Measurements from ENCODE around the gene LIMS2.

The LIMS2 gene

DNA sequence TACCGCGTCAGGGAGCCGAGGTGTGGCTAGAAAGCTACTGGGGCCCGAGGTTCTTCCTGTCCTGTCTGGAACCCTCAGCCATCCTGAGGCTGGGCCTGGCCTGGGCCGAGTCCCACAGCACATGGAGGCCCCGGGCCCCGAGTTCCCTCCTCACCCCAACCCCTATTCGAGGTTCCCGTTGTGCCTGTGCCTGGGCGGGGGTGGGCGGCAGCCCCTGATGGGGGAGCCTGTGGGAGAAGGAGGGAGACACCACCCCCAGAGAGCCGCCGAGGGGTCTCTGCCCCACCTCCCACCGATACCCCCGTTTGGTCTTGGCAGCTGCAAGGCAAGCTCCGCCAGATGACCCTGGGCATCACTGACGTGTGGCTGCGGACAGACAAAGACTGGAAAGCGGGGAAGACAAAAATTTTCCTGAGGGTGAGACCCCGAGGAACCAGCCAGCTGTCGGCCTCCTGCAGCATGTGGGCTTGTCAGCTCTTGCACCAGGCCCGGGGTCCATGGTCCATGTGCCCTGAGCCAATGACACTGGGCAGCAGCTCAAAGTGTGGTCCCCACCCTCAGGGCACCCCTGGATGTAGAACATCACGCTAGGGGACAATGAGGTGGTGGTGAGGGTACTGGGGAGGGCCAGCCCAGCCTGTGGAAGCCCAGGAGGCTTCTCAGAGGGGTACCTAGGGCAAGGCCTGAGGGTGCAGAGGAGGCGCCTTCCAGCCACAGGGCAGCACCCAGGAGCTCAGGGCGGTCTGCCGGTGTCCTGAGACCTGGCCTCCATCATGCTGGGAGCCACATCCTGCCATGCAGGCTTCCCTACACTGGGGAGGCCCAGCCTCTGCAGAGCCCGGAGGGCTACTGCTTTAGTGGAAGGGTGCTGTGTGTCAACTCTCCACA is 81.9 kb downstream of the LIMS2 start:
- no peak overlapping the region for H3K27ac ChIP-seq (ENCODE audit: low read depth, low read length)
- WGBS, result 90% methylated on average over 25 of the region's 27 CpGs

DNA sequence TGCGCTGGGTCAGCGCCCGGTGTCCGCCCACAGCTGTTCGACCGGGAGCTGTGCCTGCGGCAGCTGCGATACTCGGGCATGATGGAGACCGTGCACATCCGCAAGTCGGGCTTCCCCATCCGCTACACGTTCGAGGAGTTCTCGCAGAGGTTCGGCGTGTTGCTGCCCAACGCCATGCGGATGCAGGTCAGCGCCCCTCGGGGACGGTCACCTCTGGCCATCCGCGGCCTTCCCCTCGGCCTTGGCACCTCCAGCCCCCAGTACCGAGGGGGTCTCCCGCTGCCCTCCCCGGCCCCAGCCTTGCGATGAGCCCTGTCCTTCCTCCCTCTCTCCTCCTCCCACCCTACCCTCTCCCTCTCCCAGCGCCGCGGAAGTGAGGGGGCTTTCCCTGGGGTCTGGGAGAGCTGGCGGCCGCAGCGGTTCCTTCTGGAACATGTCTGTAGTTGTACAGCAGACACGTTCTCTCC is 82.5 kb downstream of the LIMS2 start:
- H3K4me1 ChIP-seq (ENCODE audit: insufficient read depth, low read length), result no peaks in the 10 kb centered on the region
- no peaks in the 10 kb centered on the region for H3K36me3 ChIP-seq (ENCODE audit: insufficient read depth, low read length)
- no peak overlapping the region for H3K4me3 ChIP-seq (ENCODE audit: low read length)
- 93% methylated on average over 37 of the region's 37 CpGs for WGBS
- no peak overlapping the region for H3K27ac ChIP-seq (ENCODE audit: low read depth, low read length)
- no peaks in the 10 kb centered on the region for H3K27me3 ChIP-seq (ENCODE audit: insufficient read depth, low read length)
- no peak overlapping the region for H3K9ac ChIP-seq (ENCODE audit: low read depth, low read length)
- H3K9me3 ChIP-seq (ENCODE audit: insufficient read depth, low read depth, low read length), result no peaks in the 10 kb centered on the region

More for the DNA sequence above, 81.9 kb downstream of the LIMS2 start:
- Histone ChIP-seq H3K36me3 (ENCODE audit: insufficient read depth, low read length) (no peaks in the 10 kb centered on the region), H3K9me3 (ENCODE audit: insufficient read depth, low read depth, low read length) (no peaks in the 10 kb centered on the region), H3K27me3 (ENCODE audit: insufficient read depth, low read length) (no peaks in the 10 kb centered on the region), H3K4me3 (ENCODE audit: low read length) (no peak overlapping the region), H3K9ac (ENCODE audit: low read depth, low read length) (no peak overlapping the region), H3K4me1 (ENCODE audit: insufficient read depth, low read length) (no peaks in the 10 kb centered on the region)

DNA sequence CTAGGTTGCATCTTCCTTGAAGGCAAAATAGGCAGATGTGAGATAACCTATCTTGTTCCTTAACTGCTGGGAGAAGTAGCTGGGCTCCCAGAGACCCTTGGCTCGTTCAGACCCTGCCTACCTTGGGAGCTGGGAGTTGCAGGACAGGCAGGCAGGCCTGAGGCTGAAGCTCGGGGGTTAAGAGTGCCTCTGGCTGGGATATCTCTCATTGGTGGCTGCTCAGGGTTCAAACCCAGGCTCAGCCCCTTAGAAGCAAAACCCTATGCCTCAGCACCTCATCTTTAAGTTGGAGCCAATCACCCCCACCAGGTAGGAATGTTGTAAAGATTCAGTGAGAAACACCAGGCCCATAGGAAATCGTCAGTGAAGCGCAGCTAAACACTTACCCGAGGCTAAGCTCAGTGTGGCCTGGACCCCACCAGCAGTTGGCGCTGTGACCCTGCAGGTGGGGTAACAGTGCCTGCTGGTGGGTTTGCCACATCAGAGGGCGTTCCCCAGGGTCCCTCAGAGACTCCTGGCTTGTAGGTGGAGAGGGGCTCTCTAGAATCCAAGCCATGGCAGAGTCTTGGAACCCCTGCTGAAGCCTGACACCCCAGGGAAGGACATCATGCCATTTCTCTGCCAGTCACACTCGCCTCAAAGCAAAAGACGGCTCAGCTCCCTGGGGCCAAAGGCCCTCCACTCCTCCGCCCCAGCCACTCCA is 84.0 kb downstream of the LIMS2 start:
- Histone ChIP-seq H3K36me3 (ENCODE audit: insufficient read depth, low read length) (no peaks in the 10 kb centered on the region), H3K4me1 (ENCODE audit: insufficient read depth, low read length) (no peaks in the 10 kb centered on the region), H3K9ac (ENCODE audit: low read depth, low read length) (no peak overlapping the region), H3K27ac (ENCODE audit: low read depth, low read length) (no peak overlapping the region), H3K4me3 (ENCODE audit: low read length) (no peak overlapping the region), H3K27me3 (ENCODE audit: insufficient read depth, low read length) (no peaks in the 10 kb centered on the region), H3K9me3 (ENCODE audit: insufficient read depth, low read depth, low read length) (no peaks in the 10 kb centered on the region)
- 48% methylated on average over 10 of the region's 10 CpGs for WGBS

DNA sequence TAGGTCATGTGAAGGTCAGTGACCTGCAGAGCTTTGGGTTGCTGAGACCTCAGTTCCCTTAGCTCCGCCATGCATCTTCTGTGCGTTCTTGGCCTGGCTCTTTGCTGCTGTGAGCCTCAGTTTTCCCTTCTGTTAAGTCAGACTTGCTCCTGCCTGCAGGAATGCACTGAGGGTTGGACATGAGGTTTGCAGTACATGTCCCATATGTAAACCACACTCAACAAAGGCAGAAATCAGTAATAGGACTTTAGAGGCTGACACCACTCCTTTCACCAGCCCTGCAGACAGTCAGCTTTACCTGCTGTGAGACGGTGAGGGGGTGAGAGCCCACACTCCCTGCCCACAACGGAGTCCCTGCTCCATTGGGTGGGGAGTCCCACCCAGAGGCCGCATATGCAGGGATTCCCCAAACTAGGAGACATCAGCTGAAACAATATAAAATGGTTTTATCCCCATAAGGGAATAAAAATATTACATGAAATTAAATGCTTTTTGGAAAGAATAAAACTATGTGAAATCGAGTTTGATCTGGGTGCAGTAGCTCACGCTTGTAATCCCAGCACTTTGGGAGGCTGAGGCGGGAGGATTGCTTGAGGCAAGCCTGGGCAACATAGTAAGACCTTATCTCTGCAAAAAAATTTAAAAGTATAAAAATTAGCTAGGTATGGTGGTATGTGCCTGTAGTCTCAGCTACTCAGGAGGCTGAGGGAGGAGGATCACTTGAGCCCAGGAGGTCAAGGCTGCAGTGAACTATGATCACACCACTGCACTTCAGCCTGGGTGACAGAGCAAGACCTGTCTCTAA is 84.7 kb downstream of the LIMS2 start:
- whole genome bisulfite sequencing, result 91% methylated on average over 8 of the region's 8 CpGs
- no peaks in the 10 kb centered on the region for H3K36me3 ChIP-seq (ENCODE audit: insufficient read depth, low read length)
- H3K4me3 ChIP-seq (ENCODE audit: low read length), result no peak overlapping the region
- H3K4me1 ChIP-seq (ENCODE audit: insufficient read depth, low read length), result no peaks in the 10 kb centered on the region
- H3K9me3 ChIP-seq (ENCODE audit: insufficient read depth, low read depth, low read length), result no peaks in the 10 kb centered on the region
- H3K27ac ChIP-seq (ENCODE audit: low read depth, low read length), result no peak overlapping the region
- H3K27me3 ChIP-seq (ENCODE audit: insufficient read depth, low read length), result no peaks in the 10 kb centered on the region
- no peak overlapping the region for H3K9ac ChIP-seq (ENCODE audit: low read depth, low read length)

DNA sequence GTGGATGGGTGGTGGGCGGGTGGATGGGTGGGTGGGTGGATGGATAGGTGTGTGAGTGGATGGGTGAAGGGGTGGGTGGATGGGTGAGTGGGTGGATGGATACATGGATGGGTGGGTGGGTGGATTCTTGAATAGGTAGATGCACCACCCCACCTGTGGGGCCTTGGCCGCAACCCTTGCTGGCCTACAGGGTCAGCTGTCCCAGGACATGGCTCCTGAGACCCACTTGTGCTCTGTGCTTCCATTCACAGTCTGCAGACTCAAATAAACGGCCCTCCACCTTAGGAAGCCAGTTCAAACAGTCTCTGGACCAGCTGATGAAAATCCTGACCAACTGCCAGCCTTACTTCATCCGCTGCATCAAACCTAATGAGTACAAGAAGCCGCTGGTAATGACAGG is 85.5 kb downstream of the LIMS2 start:
- Histone ChIP-seq H3K27me3 (ENCODE audit: insufficient read depth, low read length) (no peaks in the 10 kb centered on the region), H3K4me1 (ENCODE audit: insufficient read depth, low read length) (no peaks in the 10 kb centered on the region), H3K27ac (ENCODE audit: low read depth, low read length) (no peak overlapping the region), H3K9me3 (ENCODE audit: insufficient read depth, low read depth, low read length) (no peaks in the 10 kb centered on the region), H3K9ac (ENCODE audit: low read depth, low read length) (no peak overlapping the region), H3K4me3 (ENCODE audit: low read length) (no peak overlapping the region), H3K36me3 (ENCODE audit: insufficient read depth, low read length) (no peaks in the 10 kb centered on the region)
- 90% methylated on average over 5 of the region's 5 CpGs for WGBS

DNA sequence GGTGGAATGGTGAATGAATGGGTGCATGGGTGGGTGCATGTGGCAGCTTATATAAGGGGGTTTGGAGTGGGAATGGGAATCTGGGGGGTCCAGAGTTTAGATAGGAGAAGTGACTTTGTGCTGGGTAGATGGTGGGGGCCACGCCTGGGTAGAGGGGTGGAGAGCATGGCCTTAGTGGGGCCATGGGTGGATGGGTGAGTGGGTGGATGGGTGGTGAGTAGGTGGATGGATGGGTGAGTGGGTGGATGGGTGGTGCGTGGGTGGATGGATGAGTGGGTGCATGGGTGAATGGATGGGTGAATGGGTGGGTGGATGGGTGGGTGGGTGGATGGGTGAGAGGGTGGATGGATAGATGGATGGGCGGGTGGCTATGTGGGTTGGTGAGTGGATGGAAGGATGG is 86.0 kb downstream of the LIMS2 start:
- no peaks in the 10 kb centered on the region for H3K36me3 ChIP-seq (ENCODE audit: insufficient read depth, low read length)
- no peaks in the 10 kb centered on the region for H3K4me1 ChIP-seq (ENCODE audit: insufficient read depth, low read length)
- H3K27ac ChIP-seq (ENCODE audit: low read depth, low read length), result no peak overlapping the region
- no peaks in the 10 kb centered on the region for H3K27me3 ChIP-seq (ENCODE audit: insufficient read depth, low read length)
- 88% methylated on average over 3 of the region's 3 CpGs for WGBS
- no peaks in the 10 kb centered on the region for H3K9me3 ChIP-seq (ENCODE audit: insufficient read depth, low read depth, low read length)
- no peak overlapping the region for H3K9ac ChIP-seq (ENCODE audit: low read depth, low read length)
- no peak overlapping the region for H3K4me3 ChIP-seq (ENCODE audit: low read length)

Measured in HUES64 (cell line).